K562 (cell line): Measurements from ENCODE around the gene PAX5.

ENCODE experiments used
- CHD2 ChIP-seq: IDR thresholded peaks from 2 replicates; pipeline ENCODE4 v1.6.1; 2011; ENCODE audit warnings: low read depth, low read length
- FIP1L1 ChIP-seq: fragments of 200-400 bp; formaldehyde crosslinking; IDR thresholded peaks from 2 replicates; pipeline ENCODE4 v1.6.1; 2018; ENCODE audit warnings: mild to moderate bottlenecking, low read depth, low read length; ENCODE audit not compliant: poor library complexity, severe bottlenecking
- SMARCC2 ChIP-seq: fragments of 450-650 bp; IDR thresholded peaks from 2 replicates; pipeline ENCODE4 v1.6.1; 2017; ENCODE audit warnings: antibody characterized with exemption, moderate library complexity, mild to moderate bottlenecking, low read depth
- SP1 ChIP-seq: sonication (generic); formaldehyde crosslinking; IDR thresholded peaks from 2 replicates; pipeline ENCODE4 v1.8.1; 2022; ENCODE audit warnings: mild to moderate bottlenecking, missing genetic modification reagents
- ZC3H11A ChIP-seq: IDR thresholded peaks from 2 replicates; pipeline ENCODE4 v1.6.1; 2012; ENCODE audit warnings: low read depth, low read length, improper control_type of control experiment
- ZEB2 ChIP-seq: fragments of 450-650 bp; IDR thresholded peaks from 2 replicates; pipeline ENCODE4 v1.6.1; 2016
- TF ChIP-seq, protein P1 (sequence below), 3 experiments: IDR thresholded peaks in 2 of 3; conservative IDR thresholded peaks in 1 of 3; 2 replicates each; pipeline ENCODE4 v1.5.1; 2011 to 2012; ENCODE audit warnings: low read length in 3 of 3, mild to moderate bottlenecking in 3 of 3, control low read depth in 2 of 3, improper control_type of control experiment in 1 of 3, inconsistent platforms in 1 of 3, low read depth in 1 of 3, mixed read lengths in 1 of 3, moderate library complexity in 1 of 3; ENCODE audit not compliant: insufficient read depth in 2 of 3

DNA sequence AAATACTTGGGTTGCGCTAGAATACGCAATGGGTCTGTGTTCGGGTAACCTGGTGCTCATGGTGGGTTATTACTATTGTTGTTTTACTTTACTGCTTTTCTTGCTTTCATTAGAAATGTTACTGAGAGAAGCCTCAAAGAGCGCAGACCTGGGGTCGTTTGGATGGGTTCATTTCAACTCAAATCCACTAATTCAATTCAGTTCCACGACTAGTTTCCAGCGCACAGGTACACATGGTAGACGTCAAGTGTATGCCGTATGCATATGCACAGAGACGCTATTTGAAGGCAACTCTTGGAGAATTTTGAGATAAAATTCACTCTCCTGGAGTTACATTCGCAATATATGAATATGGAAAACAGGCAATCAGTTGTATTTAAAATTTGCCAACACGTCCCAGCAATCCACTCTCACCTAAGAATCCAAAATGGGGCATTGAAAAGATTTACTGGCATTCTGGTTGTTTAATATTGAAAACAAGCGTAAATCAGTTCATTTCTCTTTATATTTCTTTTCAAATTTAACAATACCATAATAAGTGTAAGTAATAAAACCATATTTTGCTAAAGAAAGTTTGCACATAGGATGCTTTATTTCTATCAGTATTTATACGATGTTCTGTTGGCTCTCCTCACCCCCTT, 4.4 kb upstream of the PAX5 start:
- TF ChIP-seq CHD2 (no peak), ZEB2 (no peak), SMARCC2 (no peak), SP1 (no peak), FIP1L1 (no peak), ZC3H11A (no peak)
- TF ChIP-seq, protein P1, sequence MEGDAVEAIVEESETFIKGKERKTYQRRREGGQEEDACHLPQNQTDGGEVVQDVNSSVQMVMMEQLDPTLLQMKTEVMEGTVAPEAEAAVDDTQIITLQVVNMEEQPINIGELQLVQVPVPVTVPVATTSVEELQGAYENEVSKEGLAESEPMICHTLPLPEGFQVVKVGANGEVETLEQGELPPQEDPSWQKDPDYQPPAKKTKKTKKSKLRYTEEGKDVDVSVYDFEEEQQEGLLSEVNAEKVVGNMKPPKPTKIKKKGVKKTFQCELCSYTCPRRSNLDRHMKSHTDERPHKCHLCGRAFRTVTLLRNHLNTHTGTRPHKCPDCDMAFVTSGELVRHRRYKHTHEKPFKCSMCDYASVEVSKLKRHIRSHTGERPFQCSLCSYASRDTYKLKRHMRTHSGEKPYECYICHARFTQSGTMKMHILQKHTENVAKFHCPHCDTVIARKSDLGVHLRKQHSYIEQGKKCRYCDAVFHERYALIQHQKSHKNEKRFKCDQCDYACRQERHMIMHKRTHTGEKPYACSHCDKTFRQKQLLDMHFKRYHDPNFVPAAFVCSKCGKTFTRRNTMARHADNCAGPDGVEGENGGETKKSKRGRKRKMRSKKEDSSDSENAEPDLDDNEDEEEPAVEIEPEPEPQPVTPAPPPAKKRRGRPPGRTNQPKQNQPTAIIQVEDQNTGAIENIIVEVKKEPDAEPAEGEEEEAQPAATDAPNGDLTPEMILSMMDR (IDR thresholded peaks at IDR 0.05 in 2 of 3, conservative IDR thresholded peaks at IDR 0.05 in 1 of 3; ENCODE audit: insufficient read depth in 2 of 3, low read depth in 1 of 3, low read length in 3 of 3): no peak
